Lung (tissue), 12 donors: Measurements from ENCODE around the gene FBXO36. TPM values are rescaled to one million over a fixed set of nuclear protein-coding genes. Genes with fewer than 3 reads are reported as not detected.

Experiments used
- ATAC-seq: fragments of 200-7000 bp; cut with Tn5 transposase; one replicate; pipeline ENCODE4 v1.9.1; 2020; ENCODE audit warnings: moderate number of reproducible peaks; ENCODE audit not compliant: insufficient read depth, low FRiP score
- DNase-seq, 3 donors: peaks; one replicate each; pipeline ENCODE4 v3.0.0-alpha.2; 2013 to 2017
- H3K27ac ChIP-seq, 2 donors: one replicate each; pipeline ENCODE4 v1.5.1; 2013; ENCODE audit warnings: mild to moderate bottlenecking in 2 of 2, moderate library complexity in 2 of 2, control low read depth in 1 of 2, inconsistent platforms in 1 of 2, low read depth in 1 of 2, low read length in 1 of 2
- H3K27me3 ChIP-seq, 3 donors: one replicate each; pipeline ENCODE4 v1.5.1; 2013; ENCODE audit warnings: low read length in 2 of 3; ENCODE audit not compliant: control insufficient read depth in 3 of 3, insufficient read depth in 3 of 3
- H3K36me3 ChIP-seq, 4 donors: one replicate each; pipeline ENCODE4 v1.5.1; 2013; ENCODE audit warnings: low read length in 4 of 4, mild to moderate bottlenecking in 1 of 4, moderate library complexity in 1 of 4; ENCODE audit not compliant: control insufficient read depth in 4 of 4, insufficient read depth in 4 of 4
- H3K4me1 ChIP-seq, 5 donors: one replicate each; pipeline ENCODE4 v1.5.1; 2013; ENCODE audit warnings: low read length in 5 of 5, mild to moderate bottlenecking in 2 of 5, moderate library complexity in 1 of 5; ENCODE audit not compliant: control insufficient read depth in 5 of 5, insufficient read depth in 5 of 5
- H3K4me3 ChIP-seq: one replicate; pipeline ENCODE4 v1.5.1; 2013; ENCODE audit warnings: mild to moderate bottlenecking, control low read depth, moderate library complexity
- H3K9ac ChIP-seq, 2 donors: one replicate each; pipeline ENCODE4 v1.5.1; 2013; ENCODE audit warnings: low read length in 2 of 2, control low read depth in 1 of 2; ENCODE audit not compliant: insufficient read depth in 1 of 2
- H3K9me3 ChIP-seq, 4 donors: one replicate each; pipeline ENCODE4 v1.5.1; 2013; ENCODE audit warnings: low read length in 3 of 4, mild to moderate bottlenecking in 1 of 4, moderate library complexity in 1 of 4; ENCODE audit not compliant: control insufficient read depth in 4 of 4, insufficient read depth in 3 of 4
- WGBS, 2 donors: extraction: QIAGEN DNeasy Blood & Tissue Kit; methylation state at CpG; one replicate each; pipeline ENCODE4 v1.1.7; 2013; 5-methylcytosine and 5-hydroxymethylcytosine counted together
- polyA plus RNA-seq, 2 donors: library from polyadenylated mRNA; stranded (reverse); fragments of 200-250 nt; gene quantifications; one replicate each; pipeline ENCODE4 v1.2.1, GENCODE V29; 2013
- total RNA-seq, 2 donors: library from RNA; depleted of rRNA in 1 of 2; stranded (reverse); fragments of >200 nt in 1 of 2; gene quantifications; one replicate each; pipeline ENCODE4 v1.2.1, GENCODE V29; 2014 to 2021
- TF ChIP-seq, protein P1 (sequence below): IDR thresholded peaks from 2 replicates; pipeline ENCODE4 v1.5.1; 2012; ENCODE audit warnings: mild to moderate bottlenecking; ENCODE audit errors: control extremely low read depth, extremely low read depth
- donor health status: control.
- donor health status: control.
- donor health status: Bipolar disorder and iron deficiency.
- donor health status: healthy.
- donor health status: DM: yes; HTN: yes; CAD: no.

Gene FBXO36
- total and polyA plus RNA-seq, 4 donors: 2.2 to 9.3 (median 4.4) TPM

GRCh38 chr2:229882583-229882982, 39.7 kb upstream of the FBXO36 start:
- H3K27ac ChIP-seq: no peak overlapping the region
- no peaks in the 10 kb centered on the region for H3K9me3 ChIP-seq
- DNase-seq: no peak
- H3K9ac ChIP-seq: no peak overlapping the region
- 74 to 91% methylated on average over 2 of the region's 2 CpGs for WGBS, 2 donors
- TF ChIP-seq, protein P1, sequence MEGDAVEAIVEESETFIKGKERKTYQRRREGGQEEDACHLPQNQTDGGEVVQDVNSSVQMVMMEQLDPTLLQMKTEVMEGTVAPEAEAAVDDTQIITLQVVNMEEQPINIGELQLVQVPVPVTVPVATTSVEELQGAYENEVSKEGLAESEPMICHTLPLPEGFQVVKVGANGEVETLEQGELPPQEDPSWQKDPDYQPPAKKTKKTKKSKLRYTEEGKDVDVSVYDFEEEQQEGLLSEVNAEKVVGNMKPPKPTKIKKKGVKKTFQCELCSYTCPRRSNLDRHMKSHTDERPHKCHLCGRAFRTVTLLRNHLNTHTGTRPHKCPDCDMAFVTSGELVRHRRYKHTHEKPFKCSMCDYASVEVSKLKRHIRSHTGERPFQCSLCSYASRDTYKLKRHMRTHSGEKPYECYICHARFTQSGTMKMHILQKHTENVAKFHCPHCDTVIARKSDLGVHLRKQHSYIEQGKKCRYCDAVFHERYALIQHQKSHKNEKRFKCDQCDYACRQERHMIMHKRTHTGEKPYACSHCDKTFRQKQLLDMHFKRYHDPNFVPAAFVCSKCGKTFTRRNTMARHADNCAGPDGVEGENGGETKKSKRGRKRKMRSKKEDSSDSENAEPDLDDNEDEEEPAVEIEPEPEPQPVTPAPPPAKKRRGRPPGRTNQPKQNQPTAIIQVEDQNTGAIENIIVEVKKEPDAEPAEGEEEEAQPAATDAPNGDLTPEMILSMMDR: no peak
- H3K36me3 ChIP-seq: peaks cover 7 to 10% (median 8%) of the 10 kb centered on the region in 4 donors
- H3K27me3 ChIP-seq: no peaks in the 10 kb centered on the region
- H3K4me1 ChIP-seq: peaks cover 0 to 20% (median 2%) of the 10 kb centered on the region in 5 donors
- H3K4me3 ChIP-seq: no peak overlapping the region
- no peak for ATAC-seq

- DNase-seq: no peak
These were observed 37.3 kb upstream of the FBXO36 start for GRCh38 chr2:229884775-229885699.

GRCh38 chr2:229887441-229887840, 34.9 kb upstream of the FBXO36 start:
- Histone ChIP-seq H3K9ac (no peak overlapping the region), H3K9me3 (no peaks in the 10 kb centered on the region), H3K27me3 (no peaks in the 10 kb centered on the region), H3K4me1 (peaks cover 0 to 20% (median 0%) of the 10 kb centered on the region in 5 donors), H3K27ac (no peak overlapping the region), H3K4me3 (no peak overlapping the region), H3K36me3 (peaks cover 0 to 3% (median 0%) of the 10 kb centered on the region in 4 donors)
- TF ChIP-seq, protein P1: no peak
- no peak for ATAC-seq
- DNase-seq: no peak
- WGBS, 2 donors: 83% methylated on average over 1 of the region's 1 CpG

More at GRCh38 chr2:229884775-229885699, 37.3 kb upstream of the FBXO36 start:
- TF ChIP-seq, protein P1: no peak
- Histone ChIP-seq H3K4me3 (no peak overlapping the region), H3K4me1 (peaks cover 0 to 22% (median 2%) of the 10 kb centered on the region in 5 donors), H3K27me3 (no peaks in the 10 kb centered on the region), H3K36me3 (peaks cover 0 to 3% (median 0%) of the 10 kb centered on the region in 4 donors), H3K9ac (no peak overlapping the region), H3K9me3 (no peaks in the 10 kb centered on the region), H3K27ac (no peak overlapping the region)
- no peak for ATAC-seq
- 82 to 87% methylated on average over 5 of the region's 5 CpGs for WGBS, 2 donors
